A549 (cell line): ENCODE results near the gene SHC1. TPM values are rescaled to one million over a fixed set of nuclear protein-coding genes. Genes with fewer than 3 reads are reported as not detected.

ENCODE experiments used
- ATAC-seq, 2 experiments: fragments of 200-7000 bp in 1 of 2; fragments of >200 bp in 1 of 2; cut with Nextera tagmentation in 1 of 2; cut with Tn5 transposase in 1 of 2; 3 replicates each; pipeline versions ENCODE4 v1.8.0 to v1.9.1; 2018 to 2020; ENCODE audit warnings: mild to moderate bottlenecking in 1 of 2, moderate library complexity in 1 of 2
- CTCF ChIA-PET: fragments of 300-600 bp; sonication (Branson Sonifier 250); formaldehyde crosslinking; extraction: SDS; loops from one replicate; lab custom pipeline; 2021; ENCODE audit warnings: antibody characterized with exemption, inconsistent platforms; lab: Yijun Ruan, JAX
- POLR2A ChIA-PET: fragments of 350-600 bp; formaldehyde crosslinking; extraction: SDS; loops from one replicate; lab custom pipeline; 2021; ENCODE audit warnings: antibody characterized with exemption, inconsistent platforms; lab: Yijun Ruan, JAX
- DNase-seq, 2 experiments: peaks; one replicate each; pipeline versions ENCODE4 v3.0.0 to v3.0.0-alpha.2; 2011 to 2016; ENCODE audit warnings: low read depth in 1 of 2, low spot score in 1 of 2
- FAIRE-seq: peaks from 2 replicates; lab custom pipeline; 2011; peaks lifted over from hg19 to GRCh38; lab: Jason Lieb, UNC
- H3K27ac ChIP-seq, 2 experiments: fragments of >200 bp; sonication (Bioruptor Twin); formaldehyde crosslinking; 3 replicates each; pipeline ENCODE4 v1.5.1; 2016 to 2017
- H3K4me1 ChIP-seq: fragments of >200 bp; sonication (Bioruptor Twin); formaldehyde crosslinking; 3 replicates; pipeline ENCODE4 v1.6.1; 2016
- H3K4me2 ChIP-seq: fragments of >200 bp; sonication (Bioruptor Twin); formaldehyde crosslinking; 3 replicates; pipeline ENCODE4 v1.6.1; 2016
- H3K4me3 ChIP-seq: fragments of >200 bp; sonication (Bioruptor Twin); formaldehyde crosslinking; 3 replicates; pipeline ENCODE4 v1.5.1; 2016
- H3K9me3 ChIP-seq: fragments of >200 bp; sonication (Bioruptor Twin); formaldehyde crosslinking; 3 replicates; pipeline ENCODE4 v1.6.1; 2016
- CBX2 ChIP-seq: fragments of 200-600 bp; sonication (generic); IDR thresholded peaks from 2 replicates; pipeline ENCODE4 v1.6.1; 2016; ENCODE audit warnings: low read depth, mild to moderate bottlenecking, borderline replicate concordance
- EHMT2 ChIP-seq: fragments of 200-600 bp; sonication (generic); IDR thresholded peaks from 2 replicates; pipeline ENCODE4 v1.6.1; 2016; ENCODE audit warnings: antibody characterized with exemption, low read depth, mild to moderate bottlenecking, moderate library complexity
- ELK1 ChIP-seq: fragments of 150-350 bp; IDR thresholded peaks from 2 replicates; pipeline ENCODE4 v1.6.1; 2014; ENCODE audit warnings: low read depth, mild to moderate bottlenecking, low read length
- EP300 ChIP-seq, 2 experiments: fragments of >200 bp; sonication (Bioruptor Twin); formaldehyde crosslinking; IDR thresholded peaks; 2 replicates in 1 of 2; 3 replicates in 1 of 2; pipeline ENCODE4 v1.6.1; 2016 to 2017
- FOSL2 ChIP-seq, 2 experiments: fragments of 450-650 bp in 1 of 2; fragments of >200 bp in 1 of 2; sonication (Bioruptor Twin) in 1 of 2; formaldehyde crosslinking; IDR thresholded peaks; 2 replicates each; pipeline versions ENCODE4 v1.5.0 to v1.6.1; 2016 to 2020; ENCODE audit warnings: mild to moderate bottlenecking in 1 of 2, moderate library complexity in 1 of 2
- GATA3 ChIP-seq: IDR thresholded peaks from 2 replicates; pipeline ENCODE4 v1.6.1; 2012; ENCODE audit warnings: borderline replicate concordance
- HDAC2 ChIP-seq: fragments of 200-600 bp; sonication (generic); IDR thresholded peaks from 2 replicates; pipeline ENCODE4 v1.6.1; 2016
- HOXA7 ChIP-seq: fragments of 250-450 bp; sonication (Bioruptor Pico); IDR thresholded peaks from 2 replicates; pipeline ENCODE4 v1.5.0; 2020; ENCODE audit warnings: mild to moderate bottlenecking, moderate library complexity
- JUN ChIP-seq, 2 experiments: fragments of >200 bp; sonication (Bioruptor Twin); formaldehyde crosslinking; IDR thresholded peaks; 2 replicates in 1 of 2; 3 replicates in 1 of 2; pipeline ENCODE4 v1.6.1; 2016 to 2017
- KDM1A ChIP-seq: fragments of 200-600 bp; sonication (generic); IDR thresholded peaks from 2 replicates; pipeline ENCODE4 v1.6.1; 2016; ENCODE audit warnings: low read depth, mild to moderate bottlenecking
- MAX ChIP-seq: IDR thresholded peaks from 2 replicates; pipeline ENCODE4 v1.6.1; 2012
- NPAS2 ChIP-seq: fragments of 250-450 bp; sonication (Bioruptor Pico); IDR thresholded peaks from 2 replicates; pipeline ENCODE4 v1.8.0; 2022; ENCODE audit warnings: mild to moderate bottlenecking, moderate library complexity, borderline replicate concordance
- PBX3 ChIP-seq: IDR thresholded peaks from 2 replicates; pipeline ENCODE4 v1.6.1; 2012
- RAD21 ChIP-seq, 2 experiments: fragments of >200 bp in 1 of 2; sonication (Bioruptor Twin) in 1 of 2; formaldehyde crosslinking in 1 of 2; IDR thresholded peaks in 1 of 2; conservative IDR thresholded peaks in 1 of 2; 2 replicates in 1 of 2; 3 replicates in 1 of 2; pipeline ENCODE4 v1.6.1; 2012 to 2018; ENCODE audit warnings: inconsistent platforms in 1 of 2
- RCOR1 ChIP-seq: fragments of 150-350 bp; IDR thresholded peaks from 2 replicates; pipeline ENCODE4 v1.6.1; 2014; ENCODE audit warnings: antibody characterized with exemption, low read length, low read depth
- RFX5 ChIP-seq: fragments of 450-650 bp; IDR thresholded peaks from 2 replicates; pipeline ENCODE4 v1.7.1; 2014; ENCODE audit warnings: antibody characterized with exemption, mild to moderate bottlenecking, moderate library complexity
- ZC3H11A ChIP-seq: fragments of 450-650 bp; IDR thresholded peaks from 2 replicates; pipeline ENCODE4 v1.6.1; 2014; ENCODE audit warnings: antibody characterized with exemption, mild to moderate bottlenecking
- WGBS: methylation state at CpG from one replicate; pipeline ENCODE4 v1.1.6; 2017; ENCODE audit errors: missing lambda C conversion rate; 5-methylcytosine and 5-hydroxymethylcytosine counted together
- polyA plus RNA-seq, 4 experiments: library from polyadenylated mRNA; depleted of rRNA in 3 of 4; stranded (reverse); fragments of >200 nt; fragmentation: RNase III in 1 of 4; extraction: RNeasy Plus Mini Kit Qiagen cat#74134 plus additional on column Dnase treatment in 1 of 4; gene quantifications; 2 replicates in 3 of 4; 3 replicates in 1 of 4; pipeline ENCODE4 v1.2.3, GENCODE V29; 2011 to 2017
- TF ChIP-seq, protein P1 (sequence below): fragments of 250-450 bp; sonication (Bioruptor Pico); IDR thresholded peaks from 2 replicates; pipeline ENCODE4 v1.5.0; 2021; ENCODE audit warnings: mild to moderate bottlenecking, moderate library complexity, borderline replicate concordance
- TF ChIP-seq, protein P2 (sequence below): fragments of 450-650 bp; IDR thresholded peaks from 2 replicates; pipeline ENCODE4 v1.6.1; 2014; ENCODE audit warnings: antibody characterized with exemption

SHC1 gene
- polyA plus RNA-seq, 2 of the 4 experiments (the other 2 are of a cell fraction): 118 to 174 TPM

GRCh38 chr1:154994269-154994587, 23.7 kb upstream of the SHC1 start:
- Histone ChIP-seq H3K4me1 (peaks cover 36% of the 10 kb centered on the region), H3K4me3 (no peak overlapping the region), H3K4me2 (no peak overlapping the region), H3K9me3 (no peaks in the 10 kb centered on the region), H3K27ac (peak overlapping the region; percentile 35 to 63; a peak in 4 of 6 replicates)
- ChIA-PET POLR2A (interaction anchor here (1.2 to 6.0 kb wide), 4 partner anchors 11 to 38 kb away, joined by 4 to 91 read pairs (median 12); partner anchors contain the start of genes CKS1B, FLAD1, PBXIP1 and SHC1), CTCF (interaction anchor here (1.4 kb wide), 1 partner anchor 90 kb away, joined by 7 read pairs; no protein-coding TSS in a partner anchor)
- WGBS: 62% methylated on average over 1 of the region's 1 CpG
- no peak for ATAC-seq
- DNase-seq: no peak
- no peak for FAIRE-seq
- no peak for TF ChIP-seq GATA3
- TF ChIP-seq NPAS2 (CRISPR knock-in tag): no peak
- no peak for TF ChIP-seq HOXA7 (CRISPR knock-in tag)
- TF ChIP-seq RAD21 (conservative IDR thresholded peaks at IDR 0.05 in 1 of 2, IDR thresholded peaks at IDR 0.05 in 1 of 2): no peak
- no peak for TF ChIP-seq ELK1
- TF ChIP-seq ZC3H11A: no peak
- TF ChIP-seq PBX3: no peak
- TF ChIP-seq, protein P1, sequence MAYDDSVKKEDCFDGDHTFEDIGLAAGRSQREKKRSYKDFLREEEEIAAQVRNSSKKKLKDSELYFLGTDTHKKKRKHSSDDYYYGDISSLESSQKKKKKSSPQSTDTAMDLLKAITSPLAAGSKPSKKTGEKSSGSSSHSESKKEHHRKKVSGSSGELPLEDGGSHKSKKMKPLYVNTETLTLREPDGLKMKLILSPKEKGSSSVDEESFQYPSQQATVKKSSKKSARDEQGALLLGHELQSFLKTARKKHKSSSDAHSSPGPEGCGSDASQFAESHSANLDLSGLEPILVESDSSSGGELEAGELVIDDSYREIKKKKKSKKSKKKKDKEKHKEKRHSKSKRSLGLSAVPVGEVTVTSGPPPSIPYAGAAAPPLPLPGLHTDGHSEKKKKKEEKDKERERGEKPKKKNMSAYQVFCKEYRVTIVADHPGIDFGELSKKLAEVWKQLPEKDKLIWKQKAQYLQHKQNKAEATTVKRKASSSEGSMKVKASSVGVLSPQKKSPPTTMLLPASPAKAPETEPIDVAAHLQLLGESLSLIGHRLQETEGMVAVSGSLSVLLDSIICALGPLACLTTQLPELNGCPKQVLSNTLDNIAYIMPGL (CRISPR knock-in tag): no peak
- no peak for TF ChIP-seq CBX2
- no peak for TF ChIP-seq HDAC2
- TF ChIP-seq EHMT2: no peak
- no peak for TF ChIP-seq KDM1A
- no peak for TF ChIP-seq RFX5
- TF ChIP-seq RCOR1: no peak
- TF ChIP-seq MAX: no peak
- no peak for TF ChIP-seq EP300 (IDR thresholded peaks at IDR 0.05)
- TF ChIP-seq, protein P2, sequence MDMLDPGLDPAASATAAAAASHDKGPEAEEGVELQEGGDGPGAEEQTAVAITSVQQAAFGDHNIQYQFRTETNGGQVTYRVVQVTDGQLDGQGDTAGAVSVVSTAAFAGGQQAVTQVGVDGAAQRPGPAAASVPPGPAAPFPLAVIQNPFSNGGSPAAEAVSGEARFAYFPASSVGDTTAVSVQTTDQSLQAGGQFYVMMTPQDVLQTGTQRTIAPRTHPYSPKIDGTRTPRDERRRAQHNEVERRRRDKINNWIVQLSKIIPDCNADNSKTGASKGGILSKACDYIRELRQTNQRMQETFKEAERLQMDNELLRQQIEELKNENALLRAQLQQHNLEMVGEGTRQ: no peak

DNA sequence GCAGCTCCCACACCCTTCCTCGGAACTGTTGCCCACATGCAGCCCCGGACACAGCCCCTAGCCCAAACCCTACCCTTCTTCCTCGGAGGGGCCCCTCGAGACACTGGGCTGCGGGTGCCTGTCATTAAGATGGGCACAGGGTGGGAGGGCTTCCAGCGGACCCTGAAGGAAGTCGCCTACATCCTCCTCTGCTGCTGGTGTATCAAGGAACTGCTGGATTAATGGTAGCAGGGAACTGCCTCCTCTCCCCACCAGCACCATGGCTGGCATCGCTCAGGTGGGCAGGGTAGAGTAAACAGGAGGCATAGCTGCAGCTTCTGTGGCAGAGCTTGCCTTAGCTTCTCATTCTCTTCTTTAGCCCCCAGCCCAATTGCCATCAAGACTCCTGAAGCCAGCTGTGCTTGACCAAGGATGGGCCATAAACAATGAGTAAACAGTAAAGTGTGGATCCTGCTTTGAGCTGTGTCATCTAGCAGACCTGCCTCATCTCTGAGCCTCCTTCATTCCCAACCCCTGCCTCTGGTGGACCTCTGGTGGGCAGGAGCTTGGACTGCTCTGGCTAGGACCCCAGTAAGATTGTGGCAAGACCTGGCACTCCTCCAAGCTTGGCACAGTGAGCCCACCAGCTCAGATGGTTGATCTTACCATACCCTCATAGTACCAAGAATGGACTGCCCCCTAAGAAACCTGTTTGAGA, 23.2 kb upstream of the SHC1 start, which contains the start of gene LENEP:
LENEP (plus strand) TSS at position 15 of the 697 bp plus-strand sequence; CDS start at position 37, 22 bp downstream.
- ATAC-seq (peak; percentile 7 to 25; a peak in 3 of 6 replicates), FAIRE-seq (no peak), DNase-seq (no peak)
- H3K4me3 ChIP-seq: no peak within 1 kb of the TSS
- TF ChIP-seq PBX3: 0 out of 2 replicates have a peak, but pooled peaks have one; percentile 39
- 0 out of 5 replicates have a peak, but pooled peaks of 1 of the 2 experiments have one; percentile 15 for TF ChIP-seq JUN (IDR thresholded peaks at IDR 0.05)
- no peak for TF ChIP-seq ZC3H11A
- no peak for TF ChIP-seq FOSL2 (IDR thresholded peaks at IDR 0.05)
- TF ChIP-seq FOSL2 (CRISPR knock-in tag; IDR thresholded peaks at IDR 0.05): no peak
- peak within 1 kb of the TSS; percentile 35 to 63; a peak in 5 of 6 replicates for H3K27ac ChIP-seq
- WGBS: 89% methylated on average over 7 of the region's 8 CpGs
- ChIA-PET POLR2A (interaction anchor here (0.6 to 6.0 kb wide), 6 partner anchors 9 to 60 kb away, joined by 3 to 91 read pairs (median 6); partner anchors contain the start of genes CKS1B, FLAD1, PBXIP1 and SHC1), CTCF (interaction anchor here (1.4 kb wide), 1 partner anchor 91 kb away, joined by 7 read pairs; no protein-coding TSS in a partner anchor)
- H3K4me2 ChIP-seq: no peak within 1 kb of the TSS
- H3K4me1 ChIP-seq: peaks cover 31% of the 10 kb centered on the region
- H3K9me3 ChIP-seq: no peaks in the 10 kb centered on the region
